Lung (tissue), 12 donors: ENCODE results near the gene PPM1F. TPM values are rescaled to one million over a fixed set of nuclear protein-coding genes. Genes with fewer than 3 reads are reported as not detected.

Experiments used
- ATAC-seq: fragments of 200-7000 bp; cut with Tn5 transposase; one replicate; pipeline ENCODE4 v1.9.1; 2020; ENCODE audit warnings: moderate number of reproducible peaks; ENCODE audit not compliant: insufficient read depth, low FRiP score
- DNase-seq, 3 donors: peaks; one replicate each; pipeline ENCODE4 v3.0.0-alpha.2; 2013 to 2017
- H3K27ac ChIP-seq, 2 donors: one replicate each; pipeline ENCODE4 v1.5.1; 2013; ENCODE audit warnings: mild to moderate bottlenecking in 2 of 2, moderate library complexity in 2 of 2, control low read depth in 1 of 2, inconsistent platforms in 1 of 2, low read depth in 1 of 2, low read length in 1 of 2
- H3K27me3 ChIP-seq, 3 donors: one replicate each; pipeline ENCODE4 v1.5.1; 2013; ENCODE audit warnings: low read length in 2 of 3; ENCODE audit not compliant: control insufficient read depth in 3 of 3, insufficient read depth in 3 of 3
- H3K36me3 ChIP-seq, 4 donors: one replicate each; pipeline ENCODE4 v1.5.1; 2013; ENCODE audit warnings: low read length in 4 of 4, mild to moderate bottlenecking in 1 of 4, moderate library complexity in 1 of 4; ENCODE audit not compliant: control insufficient read depth in 4 of 4, insufficient read depth in 4 of 4
- H3K4me1 ChIP-seq, 5 donors: one replicate each; pipeline ENCODE4 v1.5.1; 2013; ENCODE audit warnings: low read length in 5 of 5, mild to moderate bottlenecking in 2 of 5, moderate library complexity in 1 of 5; ENCODE audit not compliant: control insufficient read depth in 5 of 5, insufficient read depth in 5 of 5
- H3K4me3 ChIP-seq: one replicate; pipeline ENCODE4 v1.5.1; 2013; ENCODE audit warnings: mild to moderate bottlenecking, control low read depth, moderate library complexity
- H3K9ac ChIP-seq, 2 donors: one replicate each; pipeline ENCODE4 v1.5.1; 2013; ENCODE audit warnings: low read length in 2 of 2, control low read depth in 1 of 2; ENCODE audit not compliant: insufficient read depth in 1 of 2
- H3K9me3 ChIP-seq, 4 donors: one replicate each; pipeline ENCODE4 v1.5.1; 2013; ENCODE audit warnings: low read length in 3 of 4, mild to moderate bottlenecking in 1 of 4, moderate library complexity in 1 of 4; ENCODE audit not compliant: control insufficient read depth in 4 of 4, insufficient read depth in 3 of 4
- WGBS, 2 donors: extraction: QIAGEN DNeasy Blood & Tissue Kit; methylation state at CpG; one replicate each; pipeline ENCODE4 v1.1.7; 2013; 5-methylcytosine and 5-hydroxymethylcytosine counted together
- polyA plus RNA-seq, 2 donors: library from polyadenylated mRNA; stranded (reverse); fragments of 200-250 nt; gene quantifications; one replicate each; pipeline ENCODE4 v1.2.1, GENCODE V29; 2013
- total RNA-seq, 2 donors: library from RNA; depleted of rRNA in 1 of 2; stranded (reverse); fragments of >200 nt in 1 of 2; gene quantifications; one replicate each; pipeline ENCODE4 v1.2.1, GENCODE V29; 2014 to 2021
- TF ChIP-seq, protein P1 (sequence below): IDR thresholded peaks from 2 replicates; pipeline ENCODE4 v1.5.1; 2012; ENCODE audit warnings: mild to moderate bottlenecking; ENCODE audit errors: control extremely low read depth, extremely low read depth
- donor health status: control.
- donor health status: control.
- donor health status: Bipolar disorder and iron deficiency.
- donor health status: healthy.
- donor health status: DM: yes; HTN: yes; CAD: no.

The PPM1F gene
- total and polyA plus RNA-seq, 4 donors = 25.8 to 62.4 (median 32.6) TPM

DNA sequence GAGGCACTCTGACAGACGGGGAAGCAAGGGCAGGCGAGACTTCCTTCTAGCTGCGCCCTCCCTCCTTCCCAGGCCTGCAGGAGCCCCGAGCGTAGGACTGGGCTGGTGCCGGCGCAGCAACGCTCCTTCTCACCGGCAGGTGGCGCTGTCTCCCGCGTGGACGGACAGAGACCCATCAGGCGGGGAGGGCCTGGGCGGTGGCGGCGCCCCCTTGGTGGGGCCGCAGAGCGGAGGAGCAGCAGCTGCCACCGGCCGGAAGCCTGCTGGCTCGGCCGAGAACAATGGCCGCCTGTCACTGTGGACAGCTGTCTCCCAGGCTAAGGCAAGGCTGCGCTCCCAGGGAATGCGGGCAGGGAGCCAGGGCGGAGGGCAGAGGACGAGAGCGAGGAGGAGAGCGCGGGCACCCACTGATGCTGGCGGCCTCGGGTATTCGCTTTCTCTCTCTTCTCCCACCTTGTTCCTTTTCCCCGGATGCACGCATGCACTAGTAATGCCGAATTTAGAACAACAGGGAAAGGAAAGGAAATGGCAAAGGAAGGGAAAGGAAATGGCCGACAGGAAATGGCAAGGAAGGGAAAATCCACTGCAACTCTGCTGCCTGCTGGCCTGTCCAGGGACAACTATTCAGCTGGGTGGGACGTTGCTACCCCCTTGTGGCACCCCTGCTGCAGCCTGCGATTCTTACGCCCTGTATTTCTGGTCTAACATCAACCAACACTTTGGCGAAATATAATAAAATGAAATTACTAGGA is 14.4 kb downstream of the PPM1F start:
- peak overlapping the region; percentile 30 to 52 for H3K9ac ChIP-seq
- DNase-seq (peak; percentile 97 to 98 (median 98)), ATAC-seq (peak; percentile 88)
- H3K27me3 ChIP-seq = no peaks in the 10 kb centered on the region
- H3K36me3 ChIP-seq = peaks cover 0 to 15% (median 3%) of the 10 kb centered on the region in 4 donors
- peak overlapping the region; percentile 28 for H3K4me3 ChIP-seq
- H3K9me3 ChIP-seq = no peaks in the 10 kb centered on the region
- TF ChIP-seq, protein P1, sequence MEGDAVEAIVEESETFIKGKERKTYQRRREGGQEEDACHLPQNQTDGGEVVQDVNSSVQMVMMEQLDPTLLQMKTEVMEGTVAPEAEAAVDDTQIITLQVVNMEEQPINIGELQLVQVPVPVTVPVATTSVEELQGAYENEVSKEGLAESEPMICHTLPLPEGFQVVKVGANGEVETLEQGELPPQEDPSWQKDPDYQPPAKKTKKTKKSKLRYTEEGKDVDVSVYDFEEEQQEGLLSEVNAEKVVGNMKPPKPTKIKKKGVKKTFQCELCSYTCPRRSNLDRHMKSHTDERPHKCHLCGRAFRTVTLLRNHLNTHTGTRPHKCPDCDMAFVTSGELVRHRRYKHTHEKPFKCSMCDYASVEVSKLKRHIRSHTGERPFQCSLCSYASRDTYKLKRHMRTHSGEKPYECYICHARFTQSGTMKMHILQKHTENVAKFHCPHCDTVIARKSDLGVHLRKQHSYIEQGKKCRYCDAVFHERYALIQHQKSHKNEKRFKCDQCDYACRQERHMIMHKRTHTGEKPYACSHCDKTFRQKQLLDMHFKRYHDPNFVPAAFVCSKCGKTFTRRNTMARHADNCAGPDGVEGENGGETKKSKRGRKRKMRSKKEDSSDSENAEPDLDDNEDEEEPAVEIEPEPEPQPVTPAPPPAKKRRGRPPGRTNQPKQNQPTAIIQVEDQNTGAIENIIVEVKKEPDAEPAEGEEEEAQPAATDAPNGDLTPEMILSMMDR = peak; percentile 99
- WGBS, 2 donors = 2 to 4% methylated on average over 36 to 42 of the region's 42 CpGs
- peaks cover 0 to 32% (median 22%) of the 10 kb centered on the region in 5 donors for H3K4me1 ChIP-seq
- H3K27ac ChIP-seq = peak overlapping the region; percentile 81 to 98

DNA sequence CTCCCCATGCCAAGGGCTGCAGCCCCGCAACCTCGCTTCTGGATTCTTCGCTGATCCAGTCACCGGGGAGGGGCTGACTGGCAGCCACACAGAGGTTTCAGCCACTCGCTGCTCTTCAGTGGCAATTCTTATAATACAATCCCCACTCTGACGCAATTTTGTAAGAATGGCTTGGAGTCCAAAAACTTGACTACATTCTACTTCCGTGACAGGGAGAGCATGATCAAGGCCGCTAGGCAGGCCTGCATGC is 14.9 kb downstream of the PPM1F start:
- ATAC-seq (peak; percentile 49), DNase-seq (no peak)
- Histone ChIP-seq H3K4me1 (peaks cover 0 to 32% (median 18%) of the 10 kb centered on the region in 5 donors), H3K27ac (peak overlapping the region; percentile 81 to 98), H3K27me3 (no peaks in the 10 kb centered on the region), H3K9ac (peak overlapping the region in 1 of 2 donors; percentile 2), H3K9me3 (no peaks in the 10 kb centered on the region), H3K4me3 (no peak overlapping the region), H3K36me3 (peaks cover 0 to 20% (median 5%) of the 10 kb centered on the region in 4 donors)
- TF ChIP-seq, protein P1 = no peak
- 14% methylated on average over 8 of the region's 8 CpGs for WGBS, 2 donors

DNA sequence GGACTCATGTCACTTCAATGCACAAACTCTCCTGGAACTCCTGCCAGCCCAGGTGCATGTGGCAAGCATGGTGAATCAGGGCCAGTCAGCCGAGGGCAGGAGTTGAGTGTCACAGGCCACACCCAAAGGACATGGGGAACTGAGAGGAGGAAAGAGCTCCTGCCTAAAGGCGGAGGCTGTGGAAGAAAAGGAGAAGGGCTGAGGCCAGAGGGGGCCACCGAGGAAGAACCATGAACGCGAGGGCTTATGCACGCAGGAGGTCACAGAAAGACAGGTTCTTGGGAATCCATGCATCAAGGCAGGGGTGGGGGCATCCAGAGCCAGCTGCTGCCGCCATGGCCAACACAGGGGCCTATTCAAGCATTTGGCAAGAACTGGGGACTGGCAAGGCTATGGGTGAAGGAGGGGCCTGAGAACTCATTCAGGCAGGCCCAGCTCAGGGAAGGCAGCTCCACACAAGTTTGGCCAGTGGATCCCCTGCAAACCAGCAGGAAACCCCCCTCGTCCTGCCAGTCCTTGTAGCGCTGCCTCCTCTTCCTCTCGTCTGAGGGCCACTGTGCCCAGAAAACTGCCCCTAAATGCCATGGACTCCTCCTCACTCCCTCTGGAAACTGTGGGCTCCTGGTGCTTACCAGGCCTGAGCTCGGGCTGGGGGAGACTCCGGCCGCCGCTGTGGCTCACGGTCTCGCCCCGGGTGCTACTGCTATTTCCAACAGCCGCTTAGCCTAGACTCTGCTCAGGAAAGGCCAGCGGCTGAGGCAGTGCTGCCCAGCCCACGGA is 15.4 kb downstream of the PPM1F start:
- H3K27me3 ChIP-seq = no peaks in the 10 kb centered on the region
- H3K36me3 ChIP-seq = peaks cover 4 to 24% (median 7%) of the 10 kb centered on the region in 4 donors
- DNase-seq (no peak), ATAC-seq (no peak)
- peak overlapping the region in 1 of 2 donors; percentile 2 for H3K9ac ChIP-seq
- H3K9me3 ChIP-seq = no peaks in the 10 kb centered on the region
- TF ChIP-seq, protein P1 = no peak
- H3K4me1 ChIP-seq = peaks cover 0 to 32% (median 18%) of the 10 kb centered on the region in 5 donors
- peak overlapping the region; percentile 81 to 98 for H3K27ac ChIP-seq
- no peak overlapping the region for H3K4me3 ChIP-seq
- 48 to 53% methylated on average over 20 of the region's 20 CpGs for WGBS, 2 donors
